MM.1S (cell line): Measurements from ENCODE around the gene PPP1R16B.

ENCODE experiments used
- DNase-seq: peaks from one replicate; pipeline ENCODE4 v3.0.0-alpha.2; 2015
- H2AFZ ChIP-seq: fragments of 300-600 bp; sonication (generic); 2 replicates; pipeline ENCODE4 v1.6.0; 2016; ENCODE audit warnings: antibody characterized with exemption, low read length
- H3F3A ChIP-seq: fragments of 300-600 bp; sonication (generic); 2 replicates; pipeline ENCODE4 v1.6.1; 2016; ENCODE audit warnings: mild to moderate bottlenecking, antibody characterized with exemption, low read length, moderate library complexity, mixed read lengths; ENCODE audit not compliant: insufficient read depth
- H3K27ac ChIP-seq: fragments of 300-600 bp; sonication (generic); 2 replicates; pipeline ENCODE4 v1.5.1; 2016; ENCODE audit warnings: mild to moderate bottlenecking, low read length
- H3K27me3 ChIP-seq: fragments of 300-600 bp; sonication (generic); replicated peaks from 2 replicates; pipeline ENCODE4 v1.6.0; 2016; ENCODE audit warnings: low read length; ENCODE audit not compliant: insufficient read depth
- H3K36me3 ChIP-seq: fragments of 300-600 bp; sonication (generic); replicated peaks from 2 replicates; pipeline ENCODE4 v1.6.1; 2016; ENCODE audit warnings: mild to moderate bottlenecking, low read length, mixed read lengths; ENCODE audit not compliant: insufficient read depth
- H3K4me1 ChIP-seq: fragments of 300-600 bp; sonication (generic); 2 replicates; pipeline ENCODE4 v1.6.1; 2016; ENCODE audit warnings: low read length, mixed read lengths
- H3K4me2 ChIP-seq: fragments of 300-600 bp; sonication (generic); 2 replicates; pipeline ENCODE4 v1.6.0; 2016; ENCODE audit warnings: low read depth, low read length
- H3K4me3 ChIP-seq: fragments of 300-600 bp; sonication (generic); 2 replicates; pipeline ENCODE4 v1.5.1; 2016; ENCODE audit warnings: low read length, mixed read lengths
- H3K79me2 ChIP-seq: fragments of 300-600 bp; sonication (generic); 2 replicates; pipeline ENCODE4 v1.6.1; 2016; ENCODE audit warnings: mixed run types, low read length, mixed read lengths
- H3K9ac ChIP-seq: fragments of 300-600 bp; sonication (generic); 2 replicates; pipeline ENCODE4 v1.6.1; 2016; ENCODE audit warnings: low read length, mixed read lengths
- H3K9me2 ChIP-seq: fragments of 300-600 bp; sonication (generic); replicated peaks from 2 replicates; pipeline ENCODE4 v1.6.1; 2016; ENCODE audit warnings: mild to moderate bottlenecking, low read length, mixed read lengths; ENCODE audit not compliant: insufficient read depth
- H3K9me3 ChIP-seq: fragments of 300-600 bp; sonication (generic); replicated peaks from 2 replicates; pipeline ENCODE4 v1.6.1; 2016; ENCODE audit warnings: mild to moderate bottlenecking, low read length, mixed read lengths; ENCODE audit not compliant: insufficient read depth
- H4K20me1 ChIP-seq: fragments of 300-600 bp; sonication (generic); 2 replicates; pipeline ENCODE4 v1.6.1; 2016; ENCODE audit warnings: mild to moderate bottlenecking, low read length, moderate library complexity, mixed read lengths; ENCODE audit not compliant: insufficient read depth
- CTCF ChIP-seq: fragments of 300-600 bp; sonication (generic); IDR thresholded peaks from 2 replicates; pipeline ENCODE4 v1.5.1; 2016; ENCODE audit warnings: antibody characterized with exemption, low read length, mixed read lengths
- EZH2 ChIP-seq: fragments of 300-600 bp; sonication (generic); optimal IDR thresholded peaks from 2 replicates; pipeline ENCODE3; 2017; ENCODE audit warnings: low read depth, mild to moderate bottlenecking, antibody characterized with exemption, low read length, mixed read lengths
- EZH2phosphoT487 ChIP-seq: fragments of 300-600 bp; sonication (generic); IDR thresholded peaks from 2 replicates; pipeline ENCODE4 v1.6.1; 2018; ENCODE audit warnings: antibody characterized with exemption, low read length

PPP1R16B gene

DNA sequence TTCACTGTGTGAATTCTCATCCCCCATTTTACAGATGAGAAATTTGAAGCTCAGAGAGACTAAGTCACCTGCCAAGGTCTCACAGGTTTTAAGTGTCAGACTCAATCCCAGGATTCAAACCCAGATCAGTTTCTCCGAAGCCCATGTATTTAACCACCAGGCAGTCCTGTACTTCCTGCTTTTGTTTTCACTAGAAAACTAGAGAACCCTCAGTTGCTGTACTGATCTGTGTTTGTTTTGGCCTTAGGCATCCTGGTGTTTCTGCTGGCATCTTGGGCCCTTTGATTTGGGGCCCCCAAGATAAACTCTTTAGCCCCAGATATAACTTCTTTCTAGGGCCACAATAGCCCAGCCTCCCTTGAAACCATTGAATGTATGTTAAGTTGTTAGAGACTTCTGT, 36.5 kb downstream of the PPP1R16B start:
- peaks cover 33% of the 10 kb centered on the region for H3F3A ChIP-seq
- no peaks in the 10 kb centered on the region for H3K9me2 ChIP-seq
- no peaks in the 10 kb centered on the region for H4K20me1 ChIP-seq
- peak overlapping the region; percentile 31; the same call in 1 of the 2 replicates for H3K9ac ChIP-seq
- peak overlapping the region; percentile 64 for H3K4me2 ChIP-seq
- H3K4me3 ChIP-seq, result 0 out of 2 replicates have a peak overlapping the region, but pooled peaks have one; percentile 16
- peaks cover 91% of the 10 kb centered on the region for H3K79me2 ChIP-seq
- DNase-seq, result peak; percentile 67
- H3K9me3 ChIP-seq, result no peaks in the 10 kb centered on the region
- H3K27ac ChIP-seq, result peak overlapping the region; percentile 85
- no peaks in the 10 kb centered on the region for H3K27me3 ChIP-seq
- peaks cover 16% of the 10 kb centered on the region for H3K36me3 ChIP-seq
- TF ChIP-seq EZH2phosphoT487 (no peak), EZH2 (no peak), CTCF (no peak)
- peaks cover 64% of the 10 kb centered on the region for H3K4me1 ChIP-seq
- no peak overlapping the region for H2AFZ ChIP-seq

- Histone ChIP-seq H3K27ac (peak overlapping the region; percentile 85), H2AFZ (no peak overlapping the region), H4K20me1 (no peaks in the 10 kb centered on the region), H3K9me3 (no peaks in the 10 kb centered on the region), H3K9ac (peak overlapping the region; percentile 31; the same call in 1 of the 2 replicates), H3K4me1 (peaks cover 63% of the 10 kb centered on the region), H3K9me2 (no peaks in the 10 kb centered on the region), H3K4me3 (peak overlapping the region; percentile 26), H3F3A (peaks cover 33% of the 10 kb centered on the region), H3K36me3 (peaks cover 16% of the 10 kb centered on the region), H3K4me2 (peak overlapping the region; percentile 64), H3K79me2 (peaks cover 92% of the 10 kb centered on the region), H3K27me3 (no peaks in the 10 kb centered on the region)
- TF ChIP-seq CTCF (no peak), EZH2 (no peak), EZH2phosphoT487 (no peak)
- peak; percentile 96 for DNase-seq
Measured at GRCh38 chr20:38842558-38842981, 37.1 kb downstream of the PPP1R16B start.

DNA sequence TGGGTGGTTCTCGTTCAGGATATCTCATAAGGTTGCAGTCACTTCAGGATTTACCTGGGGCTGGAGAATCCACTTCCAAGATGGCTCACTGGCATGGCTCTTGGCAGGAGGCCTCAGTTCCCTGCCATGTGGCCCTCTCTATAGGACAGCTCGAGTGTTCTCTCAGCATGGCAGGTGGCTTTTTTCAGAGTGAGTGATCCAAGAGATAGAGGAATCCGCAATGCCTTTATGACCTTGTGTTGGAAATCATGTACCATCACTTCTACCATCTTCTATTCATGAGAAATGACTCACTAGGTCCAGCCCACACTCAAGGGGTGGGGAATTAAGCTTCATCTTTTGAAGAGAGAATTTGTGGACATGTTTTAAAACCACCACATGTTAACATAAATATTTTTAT, 37.8 kb downstream of the PPP1R16B start:
- Histone ChIP-seq H3K9ac (no peak overlapping the region), H3F3A (peaks cover 33% of the 10 kb centered on the region), H3K36me3 (peaks cover 10% of the 10 kb centered on the region), H3K27me3 (no peaks in the 10 kb centered on the region), H3K9me2 (no peaks in the 10 kb centered on the region), H4K20me1 (no peaks in the 10 kb centered on the region), H3K4me1 (peaks cover 56% of the 10 kb centered on the region), H3K79me2 (peaks cover 92% of the 10 kb centered on the region), H3K4me3 (0 out of 2 replicates have a peak overlapping the region, but pooled peaks have one; percentile 26), H3K27ac (peak overlapping the region; percentile 85; the same call in 1 of the 2 replicates), H3K4me2 (peak overlapping the region; percentile 64), H3K9me3 (no peaks in the 10 kb centered on the region), H2AFZ (no peak overlapping the region)
- no peak for DNase-seq
- TF ChIP-seq EZH2phosphoT487 (no peak), EZH2 (no peak), CTCF (no peak)
